IPS-18a (cell line): ENCODE data around the gene DCAF15.
"Not testable (repeated sequence)": the region's sequence is repeated elsewhere in the genome, so short reads cannot be mapped to it uniquely, and the experiment has no call there.

Source experiments
- H3K27ac ChIP-seq: one replicate; pipeline ENCODE4 v1.5.1; 2013; ENCODE audit warnings: low read length
- H3K27me3 ChIP-seq: one replicate; pipeline ENCODE4 v1.6.1; 2013; ENCODE audit warnings: mild to moderate bottlenecking, low read length; ENCODE audit not compliant: control insufficient read depth, insufficient read depth
- H3K36me3 ChIP-seq: one replicate; pipeline ENCODE4 v1.6.1; 2013; ENCODE audit warnings: low read depth, low read length; ENCODE audit not compliant: control insufficient read depth
- H3K4me1 ChIP-seq: one replicate; pipeline ENCODE4 v1.6.1; 2013; ENCODE audit warnings: low read depth, low read length; ENCODE audit not compliant: control insufficient read depth
- H3K4me3 ChIP-seq: one replicate; pipeline ENCODE4 v1.5.1; 2013; ENCODE audit warnings: low read length
- H3K9ac ChIP-seq: one replicate; pipeline ENCODE4 v1.6.1; 2013; ENCODE audit warnings: mild to moderate bottlenecking, low read length, moderate library complexity
- H3K9me3 ChIP-seq: one replicate; pipeline ENCODE4 v1.6.1; 2013; ENCODE audit warnings: low read depth, low read length; ENCODE audit not compliant: control insufficient read depth

The DCAF15 gene

DNA sequence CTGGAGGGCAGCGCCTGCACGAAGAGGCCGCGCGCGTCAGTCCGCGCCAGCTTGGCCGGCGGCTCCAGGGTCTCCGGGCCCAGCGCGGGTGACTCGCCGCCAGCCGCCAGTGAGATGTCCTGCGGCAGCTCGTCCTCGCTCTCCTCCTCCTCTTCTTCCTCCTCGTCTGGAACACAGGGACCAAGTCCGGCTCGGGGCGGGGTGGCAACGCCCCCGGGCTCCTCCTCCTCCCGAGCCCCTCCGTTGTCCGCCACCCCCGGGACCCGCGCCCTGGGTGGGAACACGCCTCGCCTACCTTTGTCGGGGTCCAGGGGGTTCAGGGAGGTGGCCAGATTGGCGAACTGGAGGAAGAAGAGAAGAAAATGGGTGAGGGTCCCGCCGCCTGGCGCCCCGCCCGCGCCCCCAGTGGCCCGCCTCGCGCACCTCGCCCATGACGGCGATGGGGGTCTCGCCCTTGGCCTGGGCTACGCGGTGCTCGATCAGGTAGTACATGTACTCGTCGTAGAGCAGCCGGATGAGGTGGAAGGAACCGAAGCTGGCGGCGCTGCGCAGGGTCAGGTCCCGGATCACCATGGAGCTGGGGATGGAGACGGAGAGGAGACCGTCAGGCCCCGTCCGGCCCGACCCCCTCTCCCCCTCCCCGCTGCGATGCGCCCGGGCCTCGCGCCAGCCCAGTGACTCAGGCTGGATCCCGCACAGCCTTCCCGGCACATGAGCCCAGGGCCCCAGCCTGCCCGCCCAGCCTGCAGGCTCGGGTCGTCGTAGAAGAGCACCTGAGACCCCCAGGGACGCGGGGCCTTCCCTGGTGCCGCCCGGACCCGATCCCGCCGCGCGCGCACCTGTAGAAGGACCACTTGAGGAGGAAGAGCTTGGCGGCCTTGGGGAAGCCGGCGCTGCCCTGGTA, 10.6 kb downstream of the DCAF15 start:
- H3K27ac ChIP-seq = no peak overlapping the region
- H3K9ac ChIP-seq = no peak overlapping the region
- no peaks in the 10 kb centered on the region for H3K9me3 ChIP-seq
- no peaks in the 10 kb centered on the region for H3K27me3 ChIP-seq
- H3K4me1 ChIP-seq = no peaks in the 10 kb centered on the region
- H3K36me3 ChIP-seq = peaks cover 38% of the 10 kb centered on the region
- no peak overlapping the region for H3K4me3 ChIP-seq

DNA sequence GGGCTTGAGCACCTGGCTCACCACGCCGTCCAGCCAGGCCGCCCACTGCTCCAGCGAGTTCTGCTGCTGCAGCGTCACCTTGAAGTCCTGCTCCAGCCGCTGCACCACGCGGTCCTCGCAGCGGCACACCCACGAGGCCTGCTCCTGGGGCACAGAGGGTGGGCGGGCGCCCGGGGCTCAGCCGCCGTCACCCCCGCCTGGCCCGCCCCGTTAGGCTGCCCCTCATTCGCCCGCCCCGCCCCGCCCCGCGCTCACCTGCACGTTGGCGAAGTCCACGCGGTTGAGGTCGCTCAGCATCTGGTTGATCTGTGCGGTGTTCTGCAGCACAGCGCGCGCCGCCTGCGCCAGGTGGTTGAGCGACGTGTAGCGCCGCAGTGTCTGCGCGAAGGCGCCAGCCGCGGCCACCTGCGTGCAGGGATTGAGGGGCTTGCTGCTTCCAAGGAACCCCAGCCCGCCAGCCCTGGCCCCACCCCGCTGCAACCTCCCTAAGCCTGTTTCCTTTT, 11.3 kb downstream of the DCAF15 start:
- Histone ChIP-seq H3K4me3 (no peak overlapping the region), H3K9me3 (no peaks in the 10 kb centered on the region), H3K36me3 (peaks cover 31% of the 10 kb centered on the region), H3K27me3 (no peaks in the 10 kb centered on the region), H3K27ac (no peak overlapping the region), H3K4me1 (no peaks in the 10 kb centered on the region), H3K9ac (no peak overlapping the region)

GRCh38 chr19:13964776-13965175, 12.5 kb downstream of the DCAF15 start:
- Histone ChIP-seq H3K27ac (no peak overlapping the region), H3K4me3 (no peak overlapping the region), H3K9ac (no peak overlapping the region), H3K4me1 (no peaks in the 10 kb centered on the region), H3K36me3 (peaks cover 29% of the 10 kb centered on the region), H3K27me3 (no peaks in the 10 kb centered on the region), H3K9me3 (no peaks in the 10 kb centered on the region)

DNA sequence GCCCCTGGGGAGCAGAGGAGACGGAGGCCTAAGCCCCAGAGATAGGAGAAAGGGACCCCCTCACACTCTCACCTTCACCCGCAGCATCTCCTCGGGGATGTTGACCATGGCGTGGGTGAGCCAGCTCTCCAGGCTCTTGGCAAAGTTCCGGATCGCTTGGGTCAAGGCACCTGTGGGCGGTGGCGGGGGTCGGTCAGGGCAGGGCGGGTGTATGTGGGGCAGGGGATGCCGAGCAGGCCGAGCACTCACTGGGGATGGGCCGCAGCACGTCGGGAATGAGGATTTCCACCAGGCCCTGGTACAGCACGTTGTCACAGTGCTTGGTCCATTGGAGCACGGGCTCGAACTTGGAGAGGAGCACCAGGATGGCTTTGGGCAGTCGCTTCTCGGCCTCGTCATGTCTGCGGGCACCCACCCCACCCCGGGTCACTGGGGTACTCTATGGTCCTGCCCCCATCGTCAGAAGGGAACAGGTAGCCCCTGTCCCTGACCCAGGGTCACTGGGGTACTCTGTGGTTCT, 13.1 kb downstream of the DCAF15 start:
- Histone ChIP-seq H3K36me3 (peaks cover 28% of the 10 kb centered on the region), H3K27me3 (no peaks in the 10 kb centered on the region), H3K4me1 (no peaks in the 10 kb centered on the region), H3K9ac (no peak overlapping the region), H3K4me3 (no peak overlapping the region), H3K9me3 (no peaks in the 10 kb centered on the region), H3K27ac (no peak overlapping the region)

DNA sequence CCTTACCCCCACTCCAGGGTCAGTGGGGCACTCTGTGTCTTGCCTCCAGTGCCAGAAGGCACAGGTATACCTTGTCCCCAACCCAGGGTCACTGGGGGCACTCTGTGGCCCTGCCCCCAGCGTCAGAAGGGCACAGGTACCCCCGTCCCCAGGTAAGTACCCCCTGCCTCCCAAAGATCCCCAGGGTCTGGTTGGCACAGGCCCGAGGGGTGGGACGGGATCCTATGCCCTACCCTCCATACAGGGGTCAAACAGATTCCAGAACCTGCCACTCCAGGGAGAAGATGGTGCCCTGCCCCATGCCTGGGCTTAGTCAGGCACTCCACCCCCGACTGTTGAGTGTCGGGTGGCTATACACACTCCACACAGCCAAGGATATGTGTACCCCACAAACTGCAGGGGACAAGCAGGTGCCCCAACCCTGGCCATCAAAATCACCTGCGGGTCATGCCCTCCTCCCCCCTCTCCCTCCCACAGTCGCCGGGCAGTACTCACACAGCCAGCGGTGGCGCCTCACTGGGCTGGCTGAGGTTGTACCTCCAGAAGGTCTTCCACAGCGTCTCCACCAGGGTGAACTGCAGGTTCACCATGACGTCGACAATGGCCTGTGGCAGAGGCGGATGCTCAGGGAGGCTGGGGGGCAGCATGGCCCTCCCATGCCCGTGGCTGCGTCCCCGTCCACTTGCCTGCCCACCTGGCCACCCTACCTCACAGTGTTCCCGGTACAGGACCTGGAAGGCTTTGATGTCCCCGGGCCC, 13.8 kb downstream of the DCAF15 start:
- Histone ChIP-seq H3K27me3 (no peaks in the 10 kb centered on the region), H3K36me3 (peaks cover 23% of the 10 kb centered on the region), H3K9ac (no peak overlapping the region), H3K4me3 (no peak overlapping the region), H3K27ac (no peak overlapping the region), H3K9me3 (no peaks in the 10 kb centered on the region), H3K4me1 (no peaks in the 10 kb centered on the region)

GRCh38 chr19:13966684-13967128, 14.4 kb downstream of the DCAF15 start:
- Histone ChIP-seq H3K36me3 (peaks cover 23% of the 10 kb centered on the region), H3K9me3 (no peaks in the 10 kb centered on the region), H3K4me1 (no peaks in the 10 kb centered on the region), H3K9ac (no peak overlapping the region), H3K4me3 (no peak overlapping the region), H3K27ac (no peak overlapping the region), H3K27me3 (no peaks in the 10 kb centered on the region)

DNA sequence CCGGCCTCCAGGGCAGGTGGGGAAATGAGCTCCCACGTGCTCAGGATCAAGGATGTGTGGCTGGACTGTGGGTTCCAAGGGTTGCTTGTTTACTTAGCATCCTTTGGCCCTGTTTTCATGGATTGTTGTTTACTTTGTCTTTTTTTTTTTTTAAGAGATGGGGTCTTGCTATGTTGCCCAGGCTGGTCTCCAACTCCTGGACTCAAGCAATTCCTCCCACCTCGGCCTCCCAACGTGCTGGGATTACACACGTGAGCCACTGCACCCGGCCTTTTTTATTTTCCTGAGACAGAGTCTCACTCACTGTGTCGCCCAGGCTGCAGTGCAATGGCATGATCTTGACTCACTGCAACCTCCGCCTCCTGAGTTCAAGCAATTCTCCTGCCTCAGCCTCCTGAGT, 14.9 kb downstream of the DCAF15 start:
- H3K4me1 ChIP-seq, H3K9me3 ChIP-seq, H3K4me3 ChIP-seq, H3K9ac ChIP-seq, H3K27ac ChIP-seq, H3K27me3 ChIP-seq: not testable (repeated sequence)
- peaks cover 23% of the 10 kb centered on the region for H3K36me3 ChIP-seq

DNA sequence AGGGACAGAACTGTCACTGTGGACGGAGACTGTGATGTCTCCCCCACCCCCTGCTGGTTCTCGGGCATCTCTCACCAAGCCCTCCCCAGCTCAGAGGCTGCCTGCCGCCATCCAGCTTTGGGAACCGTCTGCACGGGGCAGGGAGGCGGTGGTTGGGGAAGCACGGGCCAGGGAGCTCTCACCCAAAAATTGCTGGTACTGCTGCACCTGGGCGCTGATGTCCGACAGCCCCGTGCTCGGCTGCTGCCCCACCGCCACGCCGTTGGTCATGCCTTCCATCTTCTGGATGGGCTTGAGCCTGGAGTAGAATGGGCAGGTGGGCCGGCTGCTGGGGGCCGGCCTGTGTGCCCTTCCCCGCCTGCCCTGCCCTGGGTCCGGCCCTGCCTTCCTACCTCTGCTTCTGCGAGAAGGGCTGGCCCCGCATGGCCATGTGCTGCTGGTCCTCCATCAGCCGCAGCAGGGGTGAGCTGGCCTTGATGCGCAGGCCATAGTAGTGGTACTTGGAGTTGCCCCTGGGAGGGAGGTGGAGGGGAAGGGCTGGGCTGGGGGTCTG, 16.1 kb downstream of the DCAF15 start:
- no peaks in the 10 kb centered on the region for H3K9me3 ChIP-seq
- no peaks in the 10 kb centered on the region for H3K27me3 ChIP-seq
- no peak overlapping the region for H3K9ac ChIP-seq
- peaks cover 23% of the 10 kb centered on the region for H3K36me3 ChIP-seq
- H3K4me3 ChIP-seq = no peak overlapping the region
- H3K27ac ChIP-seq = no peak overlapping the region
- H3K4me1 ChIP-seq = no peaks in the 10 kb centered on the region

DNA sequence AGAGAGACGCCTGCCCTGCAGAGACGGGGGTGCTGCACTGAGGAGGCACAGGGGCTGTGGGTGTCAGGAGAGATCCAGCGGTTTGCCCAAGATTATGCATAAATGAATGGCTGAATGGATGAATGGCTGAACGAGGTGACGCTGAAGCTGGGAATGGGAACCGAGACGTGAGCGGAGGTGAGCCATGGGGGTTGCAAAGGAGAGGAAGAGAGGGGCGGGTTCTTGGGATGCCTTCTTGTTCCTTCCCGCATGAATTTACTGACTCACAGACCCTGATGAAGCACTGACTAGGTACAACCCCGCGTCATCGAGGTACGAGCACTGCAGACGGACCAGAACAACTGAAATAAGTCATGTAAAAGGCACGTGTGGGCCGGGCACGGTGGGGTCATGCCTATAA, 16.7 kb downstream of the DCAF15 start:
- peaks cover 23% of the 10 kb centered on the region for H3K36me3 ChIP-seq
- H3K27ac ChIP-seq = no peak overlapping the region
- no peak overlapping the region for H3K4me3 ChIP-seq
- no peak overlapping the region for H3K9ac ChIP-seq
- no peaks in the 10 kb centered on the region for H3K9me3 ChIP-seq
- no peaks in the 10 kb centered on the region for H3K27me3 ChIP-seq
- H3K4me1 ChIP-seq = no peaks in the 10 kb centered on the region

- Histone ChIP-seq H3K27ac (no peak overlapping the region), H3K9ac (no peak overlapping the region), H3K36me3 (peaks cover 20% of the 10 kb centered on the region), H3K4me3 (no peak overlapping the region), H3K27me3 (no peaks in the 10 kb centered on the region), H3K4me1 (no peaks in the 10 kb centered on the region), H3K9me3 (no peaks in the 10 kb centered on the region)
Observed at GRCh38 chr19:13969897-13970296, 17.6 kb downstream of the DCAF15 start.

DNA sequence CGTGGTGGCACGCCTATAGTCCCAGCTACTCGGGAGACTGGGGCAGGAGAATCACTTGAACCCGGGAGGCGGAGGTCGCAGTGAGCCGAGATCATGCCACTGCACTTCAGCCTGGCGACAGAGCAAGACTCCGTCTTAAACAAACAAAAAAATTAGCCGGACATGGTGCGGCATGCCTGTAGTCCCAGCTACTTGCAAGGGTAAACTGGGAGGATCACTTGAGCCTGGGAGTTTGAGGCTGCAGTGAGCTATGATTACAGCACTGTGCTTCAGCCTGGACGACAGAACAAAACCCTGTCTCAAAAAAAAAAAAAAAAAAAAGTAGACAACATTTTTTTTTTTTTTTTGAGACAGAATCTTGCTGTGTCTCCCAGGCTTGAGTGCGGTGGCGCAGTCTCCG, 19.6 kb downstream of the DCAF15 start:
- H3K4me3 ChIP-seq, H3K27ac ChIP-seq, H3K4me1 ChIP-seq, H3K27me3 ChIP-seq, H3K9ac ChIP-seq, H3K9me3 ChIP-seq: not testable (repeated sequence)
- H3K36me3 ChIP-seq = peaks cover 14% of the 10 kb centered on the region
